OCI-LY1 (cell line): ENCODE measurements around the gene BRS3.
"Not testable (repeated sequence)": the region's sequence is repeated elsewhere in the genome, so short reads cannot be mapped to it uniquely, and the experiment has no call there.

Experiments
- H2AFZ ChIP-seq: fragments of 200-600 bp; sonication (generic), shearing (Covaris generic); 2 replicates; pipeline ENCODE4 v1.6.0; 2014; ENCODE audit warnings: antibody characterized with exemption, mild to moderate bottlenecking, low read length
- H3F3A ChIP-seq: fragments of 200-600 bp; sonication (generic), shearing (Covaris generic); 2 replicates; pipeline ENCODE4 v1.6.0; 2014; ENCODE audit warnings: mild to moderate bottlenecking, antibody characterized with exemption, low read length, moderate library complexity; ENCODE audit not compliant: insufficient read depth
- H3K27ac ChIP-seq: fragments of 200-600 bp; sonication (generic); 2 replicates; pipeline ENCODE4 v1.5.1; 2014; ENCODE audit warnings: low read length, mixed run types, mild to moderate bottlenecking, low read depth; ENCODE audit not compliant: poor library complexity, severe bottlenecking
- H3K27me3 ChIP-seq: fragments of 200-600 bp; sonication (generic); 2 replicates; pipeline ENCODE4 v1.6.0; 2014; ENCODE audit warnings: antibody characterized with exemption, mild to moderate bottlenecking, low read length, moderate library complexity; ENCODE audit not compliant: insufficient read depth
- H3K36me3 ChIP-seq: fragments of 200-600 bp; sonication (generic); 2 replicates; pipeline ENCODE4 v1.6.1; 2014; ENCODE audit warnings: mild to moderate bottlenecking, antibody characterized with exemption, low read length, moderate library complexity, mixed read lengths; ENCODE audit not compliant: insufficient read depth
- H3K4me1 ChIP-seq: fragments of 200-600 bp; sonication (generic); 2 replicates; pipeline ENCODE4 v1.5.1; 2014; ENCODE audit warnings: mild to moderate bottlenecking, low read length, moderate library complexity; ENCODE audit not compliant: insufficient read depth, severe bottlenecking
- H3K4me2 ChIP-seq: fragments of 200-600 bp; sonication (generic), shearing (Covaris generic); 2 replicates; pipeline ENCODE4 v1.6.1; 2014; ENCODE audit warnings: low read length
- H3K4me3 ChIP-seq: fragments of 200-600 bp; sonication (generic); 2 replicates; pipeline ENCODE4 v1.5.1; 2014; ENCODE audit warnings: low read length, low read depth, mild to moderate bottlenecking, mixed read lengths; ENCODE audit not compliant: poor library complexity, severe bottlenecking
- H3K79me2 ChIP-seq: fragments of 200-600 bp; shearing (Covaris generic); 2 replicates; pipeline ENCODE4 v1.6.1; 2016; ENCODE audit warnings: mixed run types, low read length, mixed read lengths; ENCODE audit not compliant: insufficient read depth
- H3K9ac ChIP-seq: fragments of 200-600 bp; sonication (generic), shearing (Covaris generic); 2 replicates; pipeline ENCODE4 v1.6.1; 2014; ENCODE audit warnings: mild to moderate bottlenecking, low read length, mixed read lengths
- H3K9me2 ChIP-seq: fragments of 200-600 bp; sonication (generic), shearing (Covaris generic); 2 replicates; pipeline ENCODE4 v1.6.1; 2014; ENCODE audit warnings: low read depth, mild to moderate bottlenecking, low read length, mixed read lengths
- H3K9me3 ChIP-seq: fragments of 200-600 bp; shearing (Covaris generic); 2 replicates; pipeline ENCODE4 v1.6.1; 2014; ENCODE audit warnings: low read length, mixed read lengths
- H4K20me1 ChIP-seq: fragments of 200-600 bp; sonication (generic), shearing (Covaris generic); 2 replicates; pipeline ENCODE4 v1.6.0; 2016; ENCODE audit warnings: mild to moderate bottlenecking, low read length; ENCODE audit not compliant: insufficient read depth
- EZH2 ChIP-seq: fragments of 200-600 bp; sonication (generic), shearing (Covaris generic); IDR thresholded peaks from 2 replicates; pipeline ENCODE4 v1.8.0; 2017; ENCODE audit warnings: borderline replicate concordance, mixed run types, mild to moderate bottlenecking, antibody characterized with exemption, low read length, moderate library complexity, mixed read lengths
- TF ChIP-seq, protein P1 (sequence below): fragments of 200-600 bp; sonication (generic), shearing (Covaris generic); IDR thresholded peaks from 2 replicates; pipeline ENCODE4 v1.5.1; 2017; ENCODE audit warnings: mild to moderate bottlenecking, antibody characterized with exemption, low read length, moderate library complexity, mixed read lengths

Gene BRS3

DNA sequence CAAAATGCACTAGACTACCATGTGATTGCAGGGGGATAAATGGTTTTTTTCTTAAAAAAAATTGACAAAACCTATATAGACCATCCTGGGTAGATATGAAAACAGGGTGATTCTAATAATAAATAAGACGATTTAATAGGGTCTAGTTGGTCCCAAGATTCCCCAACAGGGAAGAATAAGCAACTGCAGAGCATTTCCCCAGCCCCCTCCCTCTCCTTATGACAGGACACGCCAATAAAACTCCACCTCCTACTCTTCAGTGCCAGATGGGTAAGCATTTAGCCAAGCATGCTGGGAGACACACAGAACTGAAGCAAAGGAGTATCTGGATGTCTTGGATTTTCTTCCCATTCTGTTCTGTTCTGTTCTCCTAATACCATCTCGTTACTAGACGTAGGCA lies at the start of gene BRS3:
Gene BRS3, plus strand, starts transcription at position 301 of the 400 bp plus-strand sequence. CDS start 168 bp downstream, outside the sequence.
- H3K9me2 ChIP-seq, result no peaks in the 10 kb centered on the region
- TF ChIP-seq EZH2, result no peak
- TF ChIP-seq, protein P1, sequence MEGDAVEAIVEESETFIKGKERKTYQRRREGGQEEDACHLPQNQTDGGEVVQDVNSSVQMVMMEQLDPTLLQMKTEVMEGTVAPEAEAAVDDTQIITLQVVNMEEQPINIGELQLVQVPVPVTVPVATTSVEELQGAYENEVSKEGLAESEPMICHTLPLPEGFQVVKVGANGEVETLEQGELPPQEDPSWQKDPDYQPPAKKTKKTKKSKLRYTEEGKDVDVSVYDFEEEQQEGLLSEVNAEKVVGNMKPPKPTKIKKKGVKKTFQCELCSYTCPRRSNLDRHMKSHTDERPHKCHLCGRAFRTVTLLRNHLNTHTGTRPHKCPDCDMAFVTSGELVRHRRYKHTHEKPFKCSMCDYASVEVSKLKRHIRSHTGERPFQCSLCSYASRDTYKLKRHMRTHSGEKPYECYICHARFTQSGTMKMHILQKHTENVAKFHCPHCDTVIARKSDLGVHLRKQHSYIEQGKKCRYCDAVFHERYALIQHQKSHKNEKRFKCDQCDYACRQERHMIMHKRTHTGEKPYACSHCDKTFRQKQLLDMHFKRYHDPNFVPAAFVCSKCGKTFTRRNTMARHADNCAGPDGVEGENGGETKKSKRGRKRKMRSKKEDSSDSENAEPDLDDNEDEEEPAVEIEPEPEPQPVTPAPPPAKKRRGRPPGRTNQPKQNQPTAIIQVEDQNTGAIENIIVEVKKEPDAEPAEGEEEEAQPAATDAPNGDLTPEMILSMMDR, result no peak
- no peaks in the 10 kb centered on the region for H3K79me2 ChIP-seq
- no peaks in the 10 kb centered on the region for H3K4me1 ChIP-seq
- H3K9ac ChIP-seq, result no peak within 1 kb of the TSS
- H3K27me3 ChIP-seq, result no peaks in the 10 kb centered on the region
- no peak within 1 kb of the TSS for H2AFZ ChIP-seq
- H3K9me3 ChIP-seq, result no peaks in the 10 kb centered on the region
- no peak within 1 kb of the TSS for H3K27ac ChIP-seq
- no peaks in the 10 kb centered on the region for H4K20me1 ChIP-seq
- H3F3A ChIP-seq, result no peaks in the 10 kb centered on the region
- H3K4me2 ChIP-seq, result no peak within 1 kb of the TSS
- H3K4me3 ChIP-seq, result no peak within 1 kb of the TSS
- no peaks in the 10 kb centered on the region for H3K36me3 ChIP-seq

GRCh38 chrX:136438192-136438591 lies 49.6 kb upstream of the BRS3 start:
- Histone ChIP-seq H3K4me2 (no peak overlapping the region), H3K27ac (no peak overlapping the region), H2AFZ (no peak overlapping the region), H3K9me2 (no peaks in the 10 kb centered on the region), H3K9ac (no peak overlapping the region), H3F3A (no peaks in the 10 kb centered on the region), H4K20me1 (no peaks in the 10 kb centered on the region), H3K79me2 (no peaks in the 10 kb centered on the region), H3K27me3 (no peaks in the 10 kb centered on the region), H3K4me1 (no peaks in the 10 kb centered on the region), H3K36me3 (no peaks in the 10 kb centered on the region), H3K4me3 (no peak overlapping the region), H3K9me3 (no peaks in the 10 kb centered on the region)
- TF ChIP-seq EZH2, result no peak
- TF ChIP-seq, protein P1, result no peak

GRCh38 chrX:136445674-136446073 lies 42.1 kb upstream of the BRS3 start:
- H3K27ac ChIP-seq, H3K4me1 ChIP-seq: not testable (repeated sequence)

GRCh38 chrX:136446208-136446607 lies 41.5 kb upstream of the BRS3 start:
- H3K79me2 ChIP-seq, result no peaks in the 10 kb centered on the region
- no peak overlapping the region for H3K4me2 ChIP-seq
- no peak overlapping the region for H3K27ac ChIP-seq
- H4K20me1 ChIP-seq, result no peaks in the 10 kb centered on the region
- no peaks in the 10 kb centered on the region for H3K9me3 ChIP-seq
- H2AFZ ChIP-seq, result no peak overlapping the region
- H3K27me3 ChIP-seq, result no peaks in the 10 kb centered on the region
- no peak for TF ChIP-seq EZH2
- TF ChIP-seq, protein P1, result no peak
- H3K9ac ChIP-seq, result no peak overlapping the region
- no peaks in the 10 kb centered on the region for H3K4me1 ChIP-seq
- H3F3A ChIP-seq, result no peaks in the 10 kb centered on the region
- no peaks in the 10 kb centered on the region for H3K9me2 ChIP-seq
- no peaks in the 10 kb centered on the region for H3K36me3 ChIP-seq
- H3K4me3 ChIP-seq, result no peak overlapping the region

More at GRCh38 chrX:136445674-136446073, 42.1 kb upstream of the BRS3 start:
- H3F3A ChIP-seq, H3K79me2 ChIP-seq, H3K36me3 ChIP-seq, H4K20me1 ChIP-seq, H3K4me2 ChIP-seq, H3K9ac ChIP-seq, H3K9me3 ChIP-seq, H3K27me3 ChIP-seq, H3K4me3 ChIP-seq, H2AFZ ChIP-seq, H3K9me2 ChIP-seq: not testable (repeated sequence)
